Parathyroid adenoma (tissue), 2 donors: ENCODE measurements around the gene KBTBD13.

Source experiments
- H2AFZ ChIP-seq: fragments of 300-600 bp; sonication (generic); one replicate; pipeline ENCODE4 v1.7.0; 2017; ENCODE audit warnings: antibody characterized with exemption, mild to moderate bottlenecking
- H3K27ac ChIP-seq: fragments of 300-600 bp; sonication (generic); one replicate; pipeline ENCODE4 v1.7.0; 2017
- H3K27me3 ChIP-seq: fragments of 300-600 bp; sonication (generic); one replicate; pipeline ENCODE4 v1.7.0; 2017; ENCODE audit warnings: low read length; ENCODE audit not compliant: control insufficient read depth, insufficient read depth
- H3K36me3 ChIP-seq: fragments of 300-600 bp; sonication (generic); one replicate; pipeline ENCODE4 v1.7.0; 2017; ENCODE audit warnings: low read length; ENCODE audit not compliant: control insufficient read depth, insufficient read depth
- H3K4me1 ChIP-seq: fragments of 300-600 bp; sonication (generic); one replicate; pipeline ENCODE4 v1.7.0; 2017; ENCODE audit warnings: control low read depth
- H3K4me2 ChIP-seq: fragments of 300-600 bp; sonication (generic); one replicate; pipeline ENCODE4 v1.7.0; 2017; ENCODE audit warnings: low read length
- H3K4me3 ChIP-seq: fragments of 300-600 bp; sonication (generic); one replicate; pipeline ENCODE4 v1.7.0; 2017; ENCODE audit warnings: low read depth, low read length
- H3K79me2 ChIP-seq: fragments of 300-600 bp; sonication (generic); one replicate; pipeline ENCODE4 v1.7.0; 2017; ENCODE audit warnings: control low read depth
- H3K9ac ChIP-seq: fragments of 300-600 bp; sonication (generic); one replicate; pipeline ENCODE4 v1.7.0; 2017; ENCODE audit warnings: mild to moderate bottlenecking
- H3K9me3 ChIP-seq: fragments of 300-600 bp; sonication (generic); one replicate; pipeline ENCODE4 v1.7.0; 2017; ENCODE audit warnings: low read length; ENCODE audit not compliant: control insufficient read depth
- CTCF ChIP-seq: fragments of 300-600 bp; sonication (generic); IDR thresholded peaks from one replicate; pipeline ENCODE4 v1.7.0; 2017; ENCODE audit warnings: antibody characterized with exemption, mild to moderate bottlenecking
- donor health status: primary hyperparathyroidism.

Gene KBTBD13

DNA sequence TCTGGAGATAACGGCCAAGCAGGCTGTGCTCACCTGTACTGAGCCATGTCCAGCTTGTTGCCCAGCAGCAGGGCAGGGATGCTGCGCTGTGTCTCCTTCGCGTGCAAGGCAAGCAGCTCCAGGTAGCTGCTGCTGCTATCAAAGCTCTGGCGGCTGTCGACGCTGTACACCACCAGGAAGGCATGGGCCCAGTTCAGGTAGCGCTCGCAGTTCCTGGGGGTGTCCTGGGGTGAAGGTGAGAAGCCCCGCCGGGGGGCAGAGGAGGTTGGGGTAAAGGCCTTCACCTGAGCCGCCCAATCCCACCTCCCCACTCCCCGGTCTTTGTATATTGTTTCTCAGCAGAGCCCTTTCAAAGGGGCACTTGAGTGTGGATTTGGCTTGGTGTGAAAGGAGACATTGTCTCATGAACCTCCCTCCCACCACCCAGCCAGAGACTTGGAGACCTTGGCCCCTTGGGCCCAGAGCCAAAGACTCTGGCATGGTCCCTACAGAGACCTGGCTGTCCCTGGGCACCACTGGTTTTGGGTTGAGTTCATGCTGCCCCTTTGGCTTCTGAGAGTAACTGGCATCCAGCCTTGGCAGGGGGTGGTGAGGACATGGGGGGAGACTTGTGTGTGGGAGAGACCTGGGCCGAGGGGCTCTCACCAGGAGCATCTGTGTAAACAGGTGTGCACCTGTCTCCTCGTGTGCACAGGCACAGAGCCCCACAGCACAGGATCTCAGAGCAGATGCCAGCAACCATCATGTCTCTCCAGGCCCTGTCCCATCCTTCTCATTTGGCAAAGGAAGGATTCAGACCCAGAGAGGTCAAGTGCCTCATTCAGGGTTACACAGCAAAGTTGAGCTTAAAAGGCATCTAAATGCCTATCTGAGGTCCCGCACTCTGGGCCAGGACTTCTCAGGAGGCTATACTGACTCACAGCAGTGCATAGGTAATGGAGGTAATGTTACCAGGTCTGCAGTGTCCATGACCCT, 17.9 kb upstream of the KBTBD13 start:
- H3K27me3 ChIP-seq: no peaks in the 10 kb centered on the region
- no peak overlapping the region for H3K9ac ChIP-seq
- no peaks in the 10 kb centered on the region for H3K36me3 ChIP-seq
- H3K4me3 ChIP-seq: no peak overlapping the region
- no peak overlapping the region for H3K27ac ChIP-seq
- no peak overlapping the region for H2AFZ ChIP-seq
- no peak for TF ChIP-seq CTCF
- H3K79me2 ChIP-seq: no peaks in the 10 kb centered on the region
- H3K4me2 ChIP-seq: no peak overlapping the region
- no peaks in the 10 kb centered on the region for H3K4me1 ChIP-seq
- no peaks in the 10 kb centered on the region for H3K9me3 ChIP-seq

- H3K4me1 ChIP-seq: no peaks in the 10 kb centered on the region
These were observed 17.2 kb upstream of the KBTBD13 start for GRCh38 chr15:65059369-65059750.

DNA sequence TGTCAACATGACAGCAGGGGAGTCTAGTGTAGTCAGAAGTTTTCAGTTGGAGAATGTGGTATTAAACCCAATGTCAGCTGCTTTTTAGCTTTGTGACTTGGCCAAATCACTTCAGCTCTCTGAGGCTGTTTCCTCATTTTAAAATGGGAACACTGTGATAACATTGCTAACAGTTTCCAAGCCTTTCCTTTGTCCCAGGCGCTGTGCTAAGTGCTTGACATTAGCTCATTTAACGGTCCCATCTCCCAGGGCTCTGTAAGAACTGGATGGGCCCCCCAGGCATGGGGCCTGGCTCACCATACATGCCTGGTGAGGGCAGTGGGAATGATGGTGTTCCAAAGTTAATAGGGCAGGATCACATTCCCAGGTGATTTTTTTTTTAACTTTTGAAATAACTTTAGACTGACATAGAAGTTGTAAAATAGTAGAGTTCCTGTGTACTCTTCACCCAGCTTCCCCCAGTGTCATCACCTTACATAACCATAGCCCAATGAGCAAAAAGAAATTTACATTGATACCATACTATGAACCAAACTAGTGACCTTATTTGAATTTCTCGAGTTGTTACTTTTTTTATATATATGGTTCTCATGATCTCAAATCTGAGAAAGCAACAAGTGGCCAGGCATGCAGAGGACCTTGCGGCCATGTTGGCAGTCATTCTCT, 16.5 kb upstream of the KBTBD13 start:
- Histone ChIP-seq H3K27ac (no peak overlapping the region), H3K9ac (no peak overlapping the region), H3K36me3 (no peaks in the 10 kb centered on the region)

More at GRCh38 chr15:65059369-65059750, 17.2 kb upstream of the KBTBD13 start:
- Histone ChIP-seq H3K4me2 (no peak overlapping the region), H3K36me3 (no peaks in the 10 kb centered on the region), H3K27ac (no peak overlapping the region), H2AFZ (no peak overlapping the region), H3K79me2 (no peaks in the 10 kb centered on the region), H3K9me3 (no peaks in the 10 kb centered on the region), H3K4me3 (no peak overlapping the region), H3K27me3 (no peaks in the 10 kb centered on the region), H3K9ac (no peak overlapping the region)
- no peak for TF ChIP-seq CTCF

GRCh38 chr15:65060641-65061397, 15.7 kb upstream of the KBTBD13 start:
- Histone ChIP-seq H3K36me3 (no peaks in the 10 kb centered on the region), H3K4me3 (no peak overlapping the region), H3K9ac (no peak overlapping the region), H3K79me2 (no peaks in the 10 kb centered on the region), H3K27me3 (no peaks in the 10 kb centered on the region), H2AFZ (no peak overlapping the region), H3K4me1 (no peaks in the 10 kb centered on the region), H3K4me2 (no peak overlapping the region), H3K27ac (no peak overlapping the region), H3K9me3 (no peaks in the 10 kb centered on the region)
- no peak for TF ChIP-seq CTCF

More for the DNA sequence above, 16.5 kb upstream of the KBTBD13 start:
- Histone ChIP-seq H2AFZ (no peak overlapping the region), H3K4me1 (no peaks in the 10 kb centered on the region), H3K27me3 (no peaks in the 10 kb centered on the region), H3K79me2 (no peaks in the 10 kb centered on the region), H3K4me2 (no peak overlapping the region), H3K4me3 (no peak overlapping the region), H3K9me3 (no peaks in the 10 kb centered on the region)
- no peak for TF ChIP-seq CTCF
